Measurements from ENCODE around the gene ICAM5. TPM values are rescaled to one million over a fixed set of nuclear protein-coding genes. Genes with fewer than 3 reads are reported as not detected.

Gene ICAM5
- total and polyA plus RNA-seq, 9 of the 15 experiments (the other 6 are each of a cell fraction or from before 2014, with no cell fraction given): 0.10 to 114 (median 13.7) TPM

DNA sequence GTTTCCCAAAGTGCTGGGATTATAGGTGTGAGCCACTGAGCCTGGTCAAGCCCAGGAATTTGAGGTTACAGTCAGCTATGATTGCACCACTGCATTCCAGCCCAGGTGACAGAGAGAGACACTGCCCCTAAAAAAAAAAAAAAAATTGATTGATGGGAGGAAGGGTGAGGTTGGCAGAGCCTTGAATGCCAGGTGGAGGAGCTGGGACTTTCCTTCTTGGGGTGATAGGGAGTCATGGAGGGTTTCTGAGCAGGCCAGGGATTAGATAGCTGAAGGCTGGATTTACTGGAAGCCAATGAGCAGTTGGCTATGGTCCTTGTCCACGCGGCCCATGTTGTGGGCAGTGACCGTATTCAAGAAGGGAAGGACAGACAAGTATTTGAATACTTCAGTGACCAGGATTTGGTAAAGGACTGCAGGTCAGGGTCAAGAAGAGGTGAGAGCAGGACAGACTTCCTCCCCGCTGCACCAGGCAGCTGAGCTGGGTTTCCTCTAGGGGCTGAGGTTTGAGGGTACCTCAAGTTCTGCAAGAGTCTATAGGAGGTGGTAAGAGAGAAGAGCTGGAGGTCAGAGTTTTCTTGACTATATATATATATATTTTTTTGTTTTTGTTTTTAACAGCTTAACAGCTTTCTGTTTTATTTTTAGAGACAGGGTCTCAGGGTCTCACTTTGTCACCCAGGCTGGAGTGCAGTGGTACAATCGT, 9.9 kb upstream of the ICAM5 start:
- H3K9ac ChIP-seq (ENCODE audit: insufficient read depth in 1 of 2, low read depth in 2 of 2, low read length in 2 of 2): peak overlapping the region in 1 of 2 experiments; percentile 36; a peak in 1 of 4 replicates
- ChIA-PET POLR2A (interaction anchor here (0.9 to 1.9 kb wide), 4 partner anchors 8 to 92 kb away, joined by 3 to 15 read pairs (median 6); partner anchors contain the start of genes ICAM1 and ICAM5), CTCF (ENCODE audit: low intra/inter-chr PET ratio) (no interaction called here)
- no peak for ATAC-seq
- H4K20me1 ChIP-seq (replicated peaks; ENCODE audit: control insufficient read depth, insufficient read depth, low read length): no peaks in the 10 kb centered on the region
- FAIRE-seq: no peak
- no peak overlapping the region for H3K4me3 ChIP-seq
- H3K27me3 ChIP-seq (ENCODE audit: control insufficient read depth in 2 of 2, insufficient read depth in 2 of 2, low read length in 2 of 2): no peaks in the 10 kb centered on the region
- peaks cover 82% of the 10 kb centered on the region; the same call in 2 of the 3 replicates for H3K36me3 ChIP-seq (ENCODE audit: control insufficient read depth, insufficient read depth, low read length)
- H3K4me1 ChIP-seq (replicated peaks in 1 of 2; ENCODE audit: control insufficient read depth in 2 of 2, insufficient read depth in 2 of 2, low read length in 2 of 2): peaks cover 11 to 21% of the 10 kb centered on the region in 2 experiments; a peak in 4 of 5 replicates
- H3K79me2 ChIP-seq (ENCODE audit: control insufficient read depth, insufficient read depth, low read length): peaks cover 8% of the 10 kb centered on the region; the same call in 2 of the 3 replicates
- no TSS peak for BruUV-seq (replicated peaks)
- peaks cover 1% of the 10 kb centered on the region for H3K9me1 ChIP-seq (ENCODE audit: control insufficient read depth, insufficient read depth, low read length)
- intact Hi-C loops (cut with micrococcal nuclease) (no loop called here), in situ Hi-C loops (cut with MboI) (no loop called here)
- H3K4me2 ChIP-seq (ENCODE audit: insufficient read depth, low read length): no peak overlapping the region
- TF ChIP-seq, protein P1, sequence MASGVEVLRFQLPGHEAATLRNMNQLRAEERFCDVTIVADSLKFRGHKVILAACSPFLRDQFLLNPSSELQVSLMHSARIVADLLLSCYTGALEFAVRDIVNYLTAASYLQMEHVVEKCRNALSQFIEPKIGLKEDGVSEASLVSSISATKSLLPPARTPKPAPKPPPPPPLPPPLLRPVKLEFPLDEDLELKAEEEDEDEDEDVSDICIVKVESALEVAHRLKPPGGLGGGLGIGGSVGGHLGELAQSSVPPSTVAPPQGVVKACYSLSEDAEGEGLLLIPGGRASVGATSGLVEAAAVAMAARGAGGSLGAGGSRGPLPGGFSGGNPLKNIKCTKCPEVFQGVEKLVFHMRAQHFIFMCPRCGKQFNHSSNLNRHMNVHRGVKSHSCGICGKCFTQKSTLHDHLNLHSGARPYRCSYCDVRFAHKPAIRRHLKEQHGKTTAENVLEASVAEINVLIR (CRISPR knock-in tag; IDR thresholded peaks at IDR 0.05): no peak
- TF ChIP-seq PHB (CRISPR knock-in tag; IDR thresholded peaks at IDR 0.05): no peak
- TF ChIP-seq ZSCAN29 (IDR thresholded peaks at IDR 0.05): no peak
- no peak for TF ChIP-seq U2AF2 (optimal IDR thresholded peaks at IDR 0.05; ENCODE audit: low read depth, low read length)
- TF ChIP-seq SRF (CRISPR knock-in tag; IDR thresholded peaks at IDR 0.05): no peak
- TF ChIP-seq FOXJ2 (tag; IDR thresholded peaks at IDR 0.05): no peak
- no peak for TF ChIP-seq CBX5 (IDR thresholded peaks at IDR 0.05; ENCODE audit: borderline replicate concordance, low read depth)
- DNase-seq (ENCODE audit: extremely low read depth in 1 of 4, low spot score in 3 of 4): no peak
- WGBS (ENCODE audit: insufficient coverage, low coverage, missing lambda C conversion rate): 87% methylated on average over 5 of the region's 5 CpGs
- H2AFZ ChIP-seq (ENCODE audit: low read depth, low read length): no peak overlapping the region
- no peaks in the 10 kb centered on the region for H3K9me3 ChIP-seq (replicated peaks; ENCODE audit: control insufficient read depth, insufficient read depth, low read depth, low read length)
- no peak overlapping the region for H3K27ac ChIP-seq (ENCODE audit: extremely low read depth, low read depth, low read length)

Measured in K562 (cell line).